Uterus (tissue), 2 donors: ENCODE measurements around the gene ROS1.

Experiments used
- CTCF ChIP-seq, 4 experiments: fragments of 200-600 bp in 2 of 4; fragments of 450-650 bp in 2 of 4; sonication (generic) in 2 of 4; IDR thresholded peaks; one replicate each; pipeline ENCODE4 v1.5.1; 2016 to 2019; ENCODE audit warnings: antibody characterized with exemption in 4 of 4, mild to moderate bottlenecking in 2 of 4, moderate library complexity in 1 of 4
- POLR2A ChIP-seq, 2 donors: fragments of 450-650 bp; IDR thresholded peaks; one replicate each; pipeline ENCODE4 v1.6.1; 2016; ENCODE audit warnings: antibody characterized with exemption in 2 of 2, mild to moderate bottlenecking in 1 of 2, moderate library complexity in 1 of 2

DNA sequence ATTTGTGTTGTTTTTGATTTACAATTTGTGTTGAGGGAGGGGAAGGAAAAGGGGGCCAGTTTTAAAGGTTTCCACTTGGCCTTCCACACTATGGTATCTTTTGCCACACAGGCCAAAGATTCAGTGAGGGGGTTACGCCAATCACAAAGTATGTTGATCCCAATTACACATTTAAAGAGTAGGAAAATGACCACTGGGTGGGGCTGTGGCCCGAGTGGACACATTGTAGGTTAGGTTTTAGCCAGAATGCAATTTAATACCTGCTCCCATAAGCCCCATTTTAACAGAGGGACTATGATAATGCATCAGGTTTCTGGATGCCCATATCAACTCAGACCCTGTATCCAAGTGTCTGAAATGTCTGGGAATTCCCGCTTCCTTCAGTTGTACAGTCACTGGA lies 144.8 kb downstream of the ROS1 start:
- TF ChIP-seq POLR2A (IDR thresholded peaks at IDR 0.05) (no peak), CTCF (IDR thresholded peaks at IDR 0.05) (no peak)
